ENCODE results near the gene NCBP3.
"Not testable (repeated sequence)": the region's sequence is repeated elsewhere in the genome, so short reads cannot be mapped to it uniquely, and the experiment has no call there.

The NCBP3 gene

GRCh38 chr17:3879591-3880417 lies 33.8 kb upstream of the NCBP3 start:
- no peak for DNase-seq

GRCh38 chr17:3879186-3879585 lies 33.1 kb upstream of the NCBP3 start:
- DNase-seq = no peak

GRCh38 chr17:3877220-3877619 lies 31.2 kb upstream of the NCBP3 start:
- no peak for DNase-seq

GRCh38 chr17:3875317-3875716 lies 29.3 kb upstream of the NCBP3 start:
- DNase-seq = no peak

- DNase-seq = no peak
Observed at GRCh38 chr17:3873862-3874261, 27.8 kb upstream of the NCBP3 start.

GRCh38 chr17:3870871-3871306 lies 24.8 kb upstream of the NCBP3 start:
- DNase-seq = peak; percentile 36

DNA sequence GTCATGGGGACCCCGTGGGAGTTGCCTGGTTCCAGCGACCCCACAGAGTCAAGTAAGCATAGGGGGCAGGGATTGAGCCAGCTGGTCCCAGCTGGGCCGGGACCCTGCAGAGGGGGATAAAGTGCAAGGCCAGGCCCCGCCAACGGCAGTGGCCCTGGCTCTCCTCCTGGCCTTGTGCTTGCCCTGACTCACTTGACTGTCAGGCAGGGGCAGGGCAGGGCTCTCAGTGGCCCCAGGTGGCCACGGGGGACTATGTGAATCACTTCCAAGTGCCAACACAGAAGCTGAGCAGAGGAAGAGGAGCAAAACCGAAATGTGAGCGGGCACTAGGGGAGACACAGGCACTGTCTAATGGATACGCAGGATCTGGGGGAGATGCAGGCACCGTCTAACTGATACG lies 21.6 kb upstream of the NCBP3 start:
- no peak for DNase-seq

- DNase-seq = no peak
Observed at GRCh38 chr17:3867106-3867505, 21.1 kb upstream of the NCBP3 start.

DNA sequence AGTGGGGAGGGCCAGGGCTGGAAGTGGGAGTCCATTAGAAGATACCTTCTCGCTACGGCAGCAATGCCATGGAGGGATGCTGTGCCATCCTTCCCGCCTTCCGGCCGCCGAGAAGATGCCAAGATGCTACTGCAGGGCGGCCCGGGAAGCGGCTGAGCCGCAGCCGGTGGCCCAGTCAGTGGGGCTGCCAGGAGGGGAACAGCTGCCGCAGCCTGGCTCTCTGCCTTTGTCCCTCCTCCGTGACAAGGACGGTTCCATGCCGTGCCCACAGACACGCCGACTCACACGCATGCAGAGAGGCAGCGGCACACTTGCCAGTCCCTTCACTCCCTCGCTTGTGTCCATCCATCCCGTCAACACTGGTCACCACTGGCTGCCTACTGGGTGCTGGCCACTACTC lies 20.2 kb upstream of the NCBP3 start:
- no peak for DNase-seq

GRCh38 chr17:3865176-3865575 lies 19.1 kb upstream of the NCBP3 start:
- DNase-seq = no peak

DNA sequence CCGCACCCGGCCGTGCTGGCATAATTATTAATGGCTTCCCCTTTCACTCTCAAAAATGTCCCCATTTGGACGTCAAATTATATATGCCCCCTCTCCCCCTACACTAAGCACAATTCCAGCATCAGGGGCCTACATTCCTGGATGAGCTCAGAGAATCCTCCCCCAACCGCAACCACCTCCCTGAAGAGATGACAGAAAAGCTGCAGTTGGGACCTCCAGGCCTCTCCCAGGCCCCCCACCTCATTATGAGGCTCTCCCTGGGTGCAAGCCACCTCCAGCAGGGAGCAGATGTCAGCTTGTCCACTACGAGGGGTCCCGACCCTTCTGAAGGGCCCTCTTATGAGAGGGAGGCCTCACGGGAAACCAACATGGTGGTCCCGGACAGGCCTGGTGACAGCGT lies 18.5 kb upstream of the NCBP3 start:
- DNase-seq = no peak

- DNase-seq = no peak
Observed at GRCh38 chr17:3861761-3862681, 16.0 kb upstream of the NCBP3 start.

GRCh38 chr17:3860939-3861700 lies 15.1 kb upstream of the NCBP3 start:
- DNase-seq = no peak

DNA sequence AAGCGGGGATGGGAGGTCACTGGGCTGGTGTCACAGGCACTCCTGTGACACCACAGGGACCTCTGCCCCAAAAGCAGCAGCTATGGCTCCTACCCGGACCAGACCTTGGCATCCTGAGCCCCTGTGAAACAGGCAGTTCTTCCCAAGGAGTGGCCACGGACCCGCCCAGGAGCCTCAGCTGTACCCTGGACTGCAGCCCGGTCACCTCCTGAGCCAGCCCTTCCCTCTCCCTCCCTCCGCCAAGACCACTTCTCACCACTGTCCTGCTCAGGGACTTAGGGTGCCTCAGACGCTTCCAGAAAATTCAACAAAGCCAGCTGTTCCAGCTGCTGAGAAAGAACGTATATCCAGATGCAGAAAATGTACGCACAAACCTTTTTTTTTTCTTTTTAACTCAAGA lies 13.9 kb upstream of the NCBP3 start:
- DNase-seq = no peak

GRCh38 chr17:3857261-3858105 lies 11.4 kb upstream of the NCBP3 start:
- no peak for DNase-seq

- not testable (repeated sequence) for DNase-seq
Observed at GRCh38 chr17:3854204-3854603, 8.2 kb upstream of the NCBP3 start.

- DNase-seq = no peak
Observed at GRCh38 chr17:3852561-3852960, 6.5 kb upstream of the NCBP3 start.

DNA sequence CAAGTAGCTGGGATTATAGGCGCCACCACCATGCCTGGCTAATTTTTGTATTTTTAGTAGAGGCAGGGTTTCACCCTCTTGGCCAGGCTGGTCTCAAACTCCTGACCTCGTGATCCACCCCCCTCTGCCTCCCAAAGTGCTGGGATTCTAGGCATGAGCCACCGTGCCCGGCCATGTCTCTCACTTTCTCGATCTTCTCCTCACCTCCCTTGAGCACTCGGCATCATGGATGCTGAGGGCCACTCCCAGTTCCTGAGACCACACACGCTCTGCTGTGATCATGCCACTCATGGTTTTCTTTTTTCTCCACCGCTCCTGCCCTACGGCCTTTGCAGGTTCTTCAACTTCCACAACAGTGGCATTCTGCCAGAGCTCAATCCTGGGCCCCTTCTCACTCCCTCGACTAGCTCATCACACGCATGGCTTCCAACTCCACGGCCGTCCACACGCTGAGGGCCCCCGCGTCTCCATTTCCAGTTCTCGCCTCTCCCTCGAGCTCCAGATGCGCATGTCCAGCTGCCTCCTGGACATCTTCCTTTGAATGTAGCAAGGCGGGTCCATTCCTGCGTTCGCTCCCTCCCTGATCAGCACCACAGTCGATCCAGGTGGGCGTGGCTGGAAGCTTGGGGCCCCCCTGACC lies 5.5 kb upstream of the NCBP3 start:
- no peak for DNase-seq

DNA sequence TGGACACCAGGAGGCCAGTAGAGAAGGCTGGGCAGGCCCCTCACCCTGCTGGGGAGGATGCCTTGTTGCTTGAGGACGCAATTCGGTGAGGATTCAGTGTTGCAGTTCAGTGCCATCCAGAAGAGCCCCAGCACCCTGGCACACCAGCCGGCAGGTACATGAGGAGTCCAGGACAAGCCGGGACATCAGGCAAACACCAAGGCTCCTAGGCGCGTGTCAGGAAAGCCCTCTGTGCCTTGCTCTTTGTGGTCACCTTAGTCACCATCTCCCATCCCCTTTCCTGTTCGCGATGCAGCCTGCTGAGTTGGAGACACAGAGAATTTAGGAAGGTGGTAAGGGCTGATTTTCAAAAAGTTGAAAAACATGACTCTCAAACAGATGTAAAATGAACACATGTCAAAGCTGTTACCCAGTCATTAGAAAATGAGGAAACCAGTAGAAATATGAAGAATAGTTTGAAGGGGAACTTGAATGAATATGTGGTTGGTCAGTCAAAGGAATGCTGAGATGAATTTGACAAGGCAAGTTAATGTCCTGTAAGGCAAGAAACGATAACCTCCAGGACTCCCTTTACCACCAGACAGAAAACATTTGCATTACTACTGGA lies 2.3 kb upstream of the NCBP3 start:
- no peak for DNase-seq

DNA sequence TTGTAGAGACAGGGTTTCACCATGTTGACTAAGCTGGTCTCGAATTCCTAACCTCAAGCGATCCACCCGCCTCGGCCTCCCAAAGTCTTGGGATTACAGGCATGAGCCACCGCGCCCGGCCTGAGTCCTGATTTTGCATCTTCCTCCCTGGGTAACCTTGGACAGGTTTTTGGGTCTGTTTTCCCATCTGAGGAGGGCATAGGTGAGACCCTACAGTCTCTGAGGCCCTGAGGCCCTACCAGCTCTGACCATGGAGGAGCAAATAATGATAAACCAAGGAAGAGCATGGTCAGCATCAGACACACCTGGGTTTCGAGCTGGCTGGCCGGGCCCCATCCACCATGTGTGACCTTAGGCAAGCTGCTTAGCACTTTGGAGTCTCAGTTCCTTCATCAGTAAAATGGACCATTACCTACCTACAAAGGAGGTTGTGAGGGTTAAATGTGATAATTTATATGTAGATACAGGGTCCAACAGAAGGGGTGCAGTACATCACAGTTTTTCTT lies 1.2 kb upstream of the NCBP3 start:
- no peak for DNase-seq
